Mucosa of rectum (tissue), 2 donors: ENCODE measurements around the gene PTGDS.

Experiments
- H3K27ac ChIP-seq, 2 donors: one replicate each; pipeline ENCODE4 v1.7.0; 2013; ENCODE audit warnings: inconsistent platforms in 2 of 2, low read depth in 2 of 2, low read length in 2 of 2
- H3K27me3 ChIP-seq, 2 donors: one replicate each; pipeline ENCODE4 v1.7.0; 2013; ENCODE audit warnings: low read length in 2 of 2; ENCODE audit not compliant: control insufficient read depth in 2 of 2, insufficient read depth in 2 of 2
- H3K36me3 ChIP-seq, 2 donors: one replicate each; pipeline ENCODE4 v1.7.0; 2013; ENCODE audit warnings: low read length in 2 of 2; ENCODE audit not compliant: control insufficient read depth in 2 of 2, insufficient read depth in 2 of 2
- H3K4me1 ChIP-seq, 2 donors: one replicate each; pipeline ENCODE4 v1.7.0; 2013; ENCODE audit warnings: low read length in 2 of 2, mild to moderate bottlenecking in 1 of 2; ENCODE audit not compliant: control insufficient read depth in 2 of 2, insufficient read depth in 2 of 2
- H3K4me3 ChIP-seq, 2 donors: one replicate each; pipeline ENCODE4 v1.7.0; 2013; ENCODE audit warnings: low read length in 2 of 2
- H3K9ac ChIP-seq, 2 donors: one replicate each; pipeline ENCODE4 v1.7.0; 2013; ENCODE audit warnings: low read length in 2 of 2, low read depth in 1 of 2, mild to moderate bottlenecking in 1 of 2
- H3K9me3 ChIP-seq, 2 donors: one replicate each; pipeline ENCODE4 v1.7.0; 2013; ENCODE audit warnings: low read length in 2 of 2; ENCODE audit not compliant: control insufficient read depth in 2 of 2
- donor health status: healthy.
- donor health status: Normal muscosa, but diverticular disease.

The PTGDS gene

DNA sequence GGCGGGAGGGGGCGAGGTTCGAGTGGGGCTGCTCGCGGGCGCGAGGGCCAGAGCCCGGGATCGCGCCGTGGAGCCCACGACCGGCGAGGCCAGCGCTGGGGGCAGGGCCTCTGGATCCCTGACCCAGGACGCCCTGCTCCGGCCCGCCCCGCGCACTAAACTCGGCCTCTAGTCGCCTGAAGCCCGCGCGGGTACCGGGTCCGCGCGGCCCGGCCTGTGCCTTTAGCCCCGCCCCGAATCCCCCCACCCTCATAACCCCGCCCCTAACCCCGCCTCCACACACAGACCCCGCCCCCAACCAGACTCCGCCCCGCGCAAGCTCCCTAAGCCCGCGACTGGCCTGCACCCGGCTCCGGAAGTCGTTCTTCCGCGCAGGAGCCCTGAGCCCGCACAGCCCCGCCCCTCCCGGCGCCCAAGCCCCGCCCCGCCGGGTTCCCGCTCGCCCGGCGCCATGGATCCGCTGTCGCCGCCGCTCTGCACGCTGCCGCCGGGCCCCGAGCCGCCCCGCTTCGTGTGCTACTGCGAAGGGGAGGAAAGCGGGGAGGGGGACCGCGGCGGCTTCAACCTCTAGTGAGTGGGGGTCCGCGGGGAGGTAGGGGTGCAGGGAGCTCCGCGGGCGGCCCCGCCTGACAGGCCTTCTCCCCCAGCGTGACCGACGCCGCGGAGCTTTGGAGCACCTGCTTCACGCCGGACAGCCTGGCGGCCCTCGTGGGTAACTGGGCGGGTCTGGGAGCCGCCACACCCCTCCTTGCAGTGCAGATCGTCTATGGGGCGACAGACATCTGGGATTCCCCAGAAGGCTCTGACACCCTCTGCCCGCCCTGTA lies 14.9 kb downstream of the PTGDS start, which contains the start of gene PAXX:
TSS of gene PAXX (plus strand) at position 430 of the 826 bp plus-strand sequence. CDS start at position 452, 22 bp downstream.
- H3K27ac ChIP-seq, result peak within 1 kb of the TSS; percentile 89 to 92
- peak within 1 kb of the TSS; percentile 66 to 82 for H3K4me3 ChIP-seq
- peak within 1 kb of the TSS; percentile 29 to 61 for H3K9ac ChIP-seq
- H3K9me3 ChIP-seq, result no peaks in the 10 kb centered on the region
- no peaks in the 10 kb centered on the region for H3K36me3 ChIP-seq
- H3K27me3 ChIP-seq, result no peaks in the 10 kb centered on the region
- H3K4me1 ChIP-seq, result peaks cover 21 to 24% of the 10 kb centered on the region in 2 donors

DNA sequence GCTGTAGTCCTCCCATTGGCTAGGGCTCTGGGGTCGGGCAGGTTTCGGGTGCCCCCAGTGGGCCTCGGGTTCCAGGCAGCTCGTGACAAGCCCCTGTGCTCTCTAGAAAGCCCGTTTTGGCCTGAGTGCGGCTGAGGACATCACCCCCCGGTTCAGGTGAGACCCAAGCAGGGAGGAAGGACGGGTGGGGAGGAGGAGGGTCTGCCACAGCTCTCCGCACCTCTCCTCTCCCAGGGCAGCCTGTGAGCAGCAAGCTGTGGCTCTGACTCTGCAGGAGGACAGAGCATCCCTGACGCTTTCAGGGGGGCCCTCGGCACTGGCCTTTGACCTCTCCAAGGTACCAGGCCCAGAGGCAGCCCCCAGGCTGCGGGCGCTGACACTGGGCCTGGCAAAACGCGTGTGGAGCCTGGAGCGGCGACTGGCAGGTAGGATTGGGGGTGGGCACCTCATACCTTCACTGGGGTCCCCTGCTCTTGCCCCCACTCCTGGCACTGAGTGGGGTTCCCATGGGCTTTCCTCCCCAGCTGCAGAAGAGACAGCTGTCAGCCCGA lies 15.6 kb downstream of the PTGDS start:
- Histone ChIP-seq H3K9me3 (no peaks in the 10 kb centered on the region), H3K4me3 (peak overlapping the region; percentile 66 to 82), H3K4me1 (peaks cover 25 to 29% of the 10 kb centered on the region in 2 donors), H3K36me3 (no peaks in the 10 kb centered on the region), H3K9ac (peak overlapping the region; percentile 29 to 61), H3K27me3 (no peaks in the 10 kb centered on the region), H3K27ac (peak overlapping the region; percentile 89 to 92)

DNA sequence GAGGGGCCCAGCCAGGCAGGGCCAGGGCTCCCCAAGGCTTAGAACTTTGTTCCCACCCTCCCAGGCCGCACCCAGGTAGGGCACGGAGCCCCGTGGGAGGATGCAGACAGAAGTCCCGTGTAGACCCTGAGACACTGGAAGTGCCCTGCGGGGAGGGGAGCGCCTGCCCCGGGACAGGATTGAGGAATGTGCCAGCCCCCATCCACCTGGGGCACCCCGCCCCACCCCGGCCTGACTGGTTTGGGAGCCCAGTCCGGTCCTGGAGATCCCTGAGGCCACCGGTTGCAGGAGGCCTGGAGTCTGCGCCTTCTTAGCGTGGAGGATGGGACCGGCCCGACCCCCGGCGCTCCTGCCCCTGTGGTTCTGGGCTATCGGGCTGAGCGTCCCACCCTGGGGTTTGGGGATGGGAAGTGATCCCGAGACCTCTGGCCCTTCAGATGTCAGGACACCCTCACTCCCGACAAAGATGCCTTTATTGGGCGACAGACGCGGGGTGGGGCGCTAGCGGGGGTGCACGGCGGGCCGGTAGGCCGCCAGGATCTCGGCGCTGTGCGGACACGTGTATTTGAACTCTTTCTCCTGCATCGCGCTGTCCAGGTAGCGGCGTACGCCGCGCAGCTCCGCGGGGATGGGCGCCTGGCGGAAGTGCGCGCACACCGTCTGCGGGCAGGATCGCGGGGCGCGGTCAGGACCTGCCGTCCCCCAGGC lies 17.0 kb downstream of the PTGDS start:
- Histone ChIP-seq H3K4me1 (peaks cover 30 to 31% of the 10 kb centered on the region in 2 donors), H3K9me3 (no peaks in the 10 kb centered on the region), H3K36me3 (no peaks in the 10 kb centered on the region), H3K4me3 (no peak overlapping the region), H3K27ac (no peak overlapping the region), H3K9ac (no peak overlapping the region), H3K27me3 (no peaks in the 10 kb centered on the region)

DNA sequence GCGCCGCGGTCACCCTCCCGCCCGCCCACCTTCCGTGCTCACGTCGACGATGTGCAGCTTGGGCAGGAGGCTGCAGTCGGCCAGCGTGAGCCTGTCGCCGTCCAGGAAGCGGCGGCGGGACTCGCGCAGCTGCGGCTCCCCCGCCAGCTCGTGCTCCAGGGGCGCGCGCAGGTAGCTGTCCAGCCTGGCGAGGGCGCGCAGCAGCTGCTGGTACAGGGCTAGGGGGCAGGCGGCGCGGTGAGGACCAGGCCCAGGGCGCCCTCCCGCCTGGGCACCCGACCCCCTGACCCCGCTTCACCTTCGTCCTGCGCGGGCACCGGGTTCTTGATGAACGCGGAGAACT lies 17.6 kb downstream of the PTGDS start:
- H3K9ac ChIP-seq, result no peak overlapping the region
- peaks cover 30 to 31% of the 10 kb centered on the region in 2 donors for H3K4me1 ChIP-seq
- no peak overlapping the region for H3K4me3 ChIP-seq
- no peak overlapping the region for H3K27ac ChIP-seq
- H3K36me3 ChIP-seq, result no peaks in the 10 kb centered on the region
- no peaks in the 10 kb centered on the region for H3K27me3 ChIP-seq
- no peaks in the 10 kb centered on the region for H3K9me3 ChIP-seq

DNA sequence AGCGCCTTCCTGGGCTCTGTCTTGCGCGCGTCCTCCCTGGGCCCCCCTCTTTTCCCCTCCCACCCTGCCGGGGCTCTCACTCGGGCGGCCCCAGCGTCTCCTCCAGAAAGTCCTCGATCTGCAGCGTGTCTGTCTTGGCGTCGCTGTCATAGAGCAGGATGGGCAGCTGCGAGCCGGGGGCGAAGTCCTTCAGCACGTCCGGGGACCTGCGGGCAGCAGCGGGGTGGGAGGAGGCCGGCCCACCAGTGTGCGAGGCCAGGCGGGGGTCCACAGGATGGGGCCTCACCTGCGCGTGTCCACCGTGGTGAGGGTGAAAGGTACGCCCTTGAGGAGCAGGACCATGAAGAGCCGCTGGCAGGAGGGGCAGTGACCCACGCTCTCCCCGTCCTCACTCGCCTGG lies 18.1 kb downstream of the PTGDS start:
- Histone ChIP-seq H3K4me3 (no peak overlapping the region), H3K36me3 (no peaks in the 10 kb centered on the region), H3K27me3 (no peaks in the 10 kb centered on the region), H3K4me1 (peaks cover 30 to 31% of the 10 kb centered on the region in 2 donors), H3K27ac (no peak overlapping the region), H3K9me3 (no peaks in the 10 kb centered on the region), H3K9ac (no peak overlapping the region)

DNA sequence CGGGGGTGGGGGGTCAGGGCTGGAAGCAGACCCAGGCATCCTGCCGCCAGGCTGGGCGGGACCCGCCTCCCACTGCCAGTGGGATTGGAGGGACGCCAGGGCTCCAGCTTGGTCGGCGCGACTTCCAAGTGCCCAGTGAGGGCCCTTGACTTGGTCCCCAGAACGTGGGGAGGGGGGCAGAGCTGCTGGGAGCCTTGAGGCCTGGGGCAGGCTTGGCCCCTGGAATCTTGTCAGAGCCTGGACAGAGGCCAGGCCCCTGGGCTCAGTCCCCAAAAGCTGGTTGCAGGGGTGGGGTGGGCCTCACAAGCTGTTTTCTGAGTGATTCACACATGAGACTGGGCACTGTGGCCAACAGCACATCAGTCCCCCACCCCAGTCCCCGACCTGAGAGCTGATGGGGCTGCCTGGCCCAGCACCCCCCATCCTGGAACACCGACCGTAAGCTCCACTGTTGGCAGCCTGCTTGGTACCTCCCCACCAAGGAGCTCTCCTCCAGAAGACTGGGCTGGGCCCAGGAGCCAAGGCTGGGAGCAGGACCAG lies 18.5 kb downstream of the PTGDS start:
- H3K9me3 ChIP-seq, result no peaks in the 10 kb centered on the region
- H3K9ac ChIP-seq, result no peak overlapping the region
- H3K4me3 ChIP-seq, result peak overlapping the region in 1 of 2 donors; percentile 66
- H3K27me3 ChIP-seq, result no peaks in the 10 kb centered on the region
- H3K36me3 ChIP-seq, result no peaks in the 10 kb centered on the region
- peak overlapping the region; percentile 32 to 48 for H3K27ac ChIP-seq
- peaks cover 30 to 31% of the 10 kb centered on the region in 2 donors for H3K4me1 ChIP-seq

DNA sequence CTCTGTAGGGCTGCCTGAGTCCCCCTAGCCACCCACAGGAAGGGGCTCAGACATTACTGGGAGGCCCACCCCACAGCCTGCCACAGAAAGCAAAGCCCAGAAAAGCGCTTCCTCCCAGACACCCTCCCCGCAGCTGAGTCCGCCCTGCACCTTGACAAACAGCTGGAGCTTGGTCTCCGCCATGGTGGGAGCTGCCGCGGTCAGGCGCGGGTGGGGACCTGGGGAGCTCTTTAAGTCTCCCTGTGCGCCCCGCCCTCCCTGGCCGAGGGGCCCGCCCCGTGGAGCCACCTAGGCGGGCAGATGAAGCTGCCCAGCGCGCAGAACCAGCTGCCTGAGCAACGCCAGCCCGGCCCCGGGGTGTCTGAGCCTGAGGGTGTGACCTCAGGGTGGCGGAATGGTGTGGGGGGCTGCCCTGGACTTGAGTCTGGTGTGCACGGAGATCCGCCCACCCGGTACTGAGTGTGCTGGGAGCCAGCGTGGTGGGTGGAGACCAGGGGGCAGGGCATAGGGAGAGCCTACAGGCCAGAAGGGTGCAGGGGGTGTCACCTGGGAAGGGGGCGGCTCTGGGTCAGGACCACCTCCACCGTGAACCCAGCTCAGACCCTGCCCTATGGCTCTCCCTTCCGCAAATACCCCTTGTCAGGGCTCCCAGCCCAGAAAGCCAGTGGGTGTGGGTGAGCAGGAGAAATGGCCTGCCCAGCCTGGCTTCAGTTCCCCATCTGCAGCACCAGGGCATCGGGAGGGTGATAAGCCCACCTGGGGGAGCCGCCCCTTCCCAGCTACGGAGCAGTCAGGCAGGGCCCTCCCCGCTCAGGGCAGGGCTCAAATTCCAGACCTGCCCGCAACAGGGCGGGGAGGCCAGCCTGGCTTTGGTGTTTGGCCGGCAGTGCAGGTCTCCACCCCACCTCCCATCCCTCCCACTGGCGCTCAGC lies 19.3 kb downstream of the PTGDS start, which contains the start of gene CLIC3:
TSS of gene CLIC3 (minus strand) at position 208 of the 932 bp plus-strand sequence. CDS start at position 183, 25 bp downstream.
- Histone ChIP-seq H3K27me3 (no peaks in the 10 kb centered on the region), H3K36me3 (no peaks in the 10 kb centered on the region), H3K9me3 (no peaks in the 10 kb centered on the region), H3K9ac (peak within 1 kb of the TSS; percentile 47), H3K4me1 (peaks cover 30 to 31% of the 10 kb centered on the region in 2 donors), H3K27ac (peak within 1 kb of the TSS; percentile 43 to 48), H3K4me3 (peak within 1 kb of the TSS; percentile 48 to 66)

DNA sequence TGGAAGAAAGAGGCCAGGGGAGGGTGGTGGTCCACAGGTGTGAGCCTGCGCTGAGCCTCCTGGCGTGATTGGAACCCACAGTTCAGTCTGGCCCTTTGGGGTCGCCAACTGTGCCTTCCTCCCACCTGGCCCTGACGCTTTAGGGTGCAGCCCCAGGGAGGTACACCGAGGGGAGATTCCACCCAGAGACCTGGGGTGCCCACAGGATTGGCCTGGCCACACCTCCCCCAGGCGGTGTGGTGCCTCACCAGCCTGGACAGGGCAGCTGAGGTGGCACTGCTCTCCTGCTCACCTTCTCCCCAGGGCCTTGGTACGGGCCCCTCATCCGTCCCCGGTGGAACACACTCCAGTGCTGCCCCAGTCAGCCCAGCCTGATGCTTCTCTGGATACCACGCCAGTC lies 20.1 kb downstream of the PTGDS start:
- Histone ChIP-seq H3K36me3 (no peaks in the 10 kb centered on the region), H3K27me3 (peaks cover 0 to 3% of the 10 kb centered on the region in 2 donors), H3K4me1 (peaks cover 30 to 31% of the 10 kb centered on the region in 2 donors), H3K27ac (peak overlapping the region in 1 of 2 donors; percentile 43), H3K9ac (peak overlapping the region in 1 of 2 donors; percentile 47), H3K4me3 (peak overlapping the region in 1 of 2 donors; percentile 30), H3K9me3 (no peaks in the 10 kb centered on the region)

DNA sequence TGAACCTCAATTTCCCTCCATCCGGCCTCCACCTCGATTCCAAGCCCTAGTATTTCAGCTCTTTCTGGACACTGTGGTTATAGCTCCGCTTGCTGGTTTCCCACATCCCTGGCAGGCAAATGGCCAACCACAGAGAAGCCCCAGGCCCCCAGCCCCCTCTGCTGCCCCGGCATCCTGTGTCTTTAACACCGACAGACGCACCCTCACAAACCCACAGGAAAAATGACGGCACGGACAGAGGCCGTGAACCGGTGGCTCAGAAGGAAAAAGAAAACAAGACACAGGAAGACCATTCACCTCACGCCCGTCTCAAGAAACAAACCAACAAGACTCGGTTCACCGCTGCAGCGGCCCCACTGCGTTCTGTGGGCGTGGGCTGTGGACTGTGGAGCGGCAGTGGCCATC lies 20.5 kb downstream of the PTGDS start:
- Histone ChIP-seq H3K4me3 (no peak overlapping the region), H3K27me3 (peaks cover 0 to 3% of the 10 kb centered on the region in 2 donors), H3K36me3 (no peaks in the 10 kb centered on the region), H3K4me1 (peaks cover 27 to 28% of the 10 kb centered on the region in 2 donors), H3K9ac (no peak overlapping the region), H3K9me3 (no peaks in the 10 kb centered on the region), H3K27ac (peak overlapping the region in 1 of 2 donors; percentile 23)
